ENCODE results near the gene POLR2L. TPM values are rescaled to one million over a fixed set of nuclear protein-coding genes. Genes with fewer than 3 reads are reported as not detected.

The POLR2L gene
- total RNA-seq, 1 donor from 2014 or later: 76.7 TPM

DNA sequence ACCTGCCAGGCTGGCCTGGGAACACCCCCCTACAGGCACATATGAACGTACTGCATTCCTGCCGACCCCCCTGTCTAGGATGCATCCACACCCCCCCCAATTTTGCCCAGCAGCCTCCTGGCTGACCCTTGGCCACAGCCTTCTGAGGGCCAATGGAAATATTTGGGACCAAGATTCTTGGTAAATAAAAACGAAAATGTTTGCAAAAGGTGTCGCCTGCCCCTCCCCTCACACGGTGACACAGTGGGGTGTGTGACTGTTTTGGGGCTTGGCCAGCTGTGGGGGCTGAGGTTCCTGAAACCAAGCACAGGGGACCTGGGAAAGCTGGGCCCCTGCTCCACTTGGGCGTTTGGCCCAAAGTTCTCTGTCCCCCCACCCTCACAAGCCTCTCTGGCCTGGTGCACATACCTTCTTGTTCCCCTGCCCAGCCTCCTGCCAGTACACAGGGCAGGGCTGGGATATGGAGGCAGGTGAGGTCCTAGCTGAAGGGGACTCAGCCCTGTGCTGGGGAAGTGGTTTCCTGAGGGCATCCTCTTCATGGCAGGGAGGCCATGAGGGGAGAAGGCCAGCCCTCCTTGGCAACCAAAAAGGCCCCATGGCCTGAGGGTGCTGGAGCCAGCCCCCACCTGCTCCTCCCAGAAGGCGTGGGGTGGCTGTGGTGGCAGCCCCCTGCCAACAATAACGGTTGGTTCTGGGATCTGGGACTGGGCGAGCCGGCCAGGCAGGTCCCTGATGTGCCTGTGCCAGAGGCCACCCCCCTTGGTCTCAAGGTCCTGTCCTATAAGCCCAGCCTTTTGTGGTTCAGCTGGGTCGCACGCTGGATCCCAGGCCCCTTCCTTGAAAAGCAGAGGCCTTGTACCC is 16.7 kb downstream of the POLR2L start:
- H3K27me3 Mint-ChIP-seq (ENCODE audit: unreplicated experiment): peaks cover 12% of the 10 kb centered on the region
- H3K4me1 Mint-ChIP-seq (ENCODE audit: unreplicated experiment): peaks cover 18% of the 10 kb centered on the region
- no peaks in the 10 kb centered on the region for H3K36me3 Mint-ChIP-seq (ENCODE audit: low read depth, unreplicated experiment)
- H3K27ac Mint-ChIP-seq (ENCODE audit: unreplicated experiment): no peak overlapping the region
- TF ChIP-seq, protein P1, sequence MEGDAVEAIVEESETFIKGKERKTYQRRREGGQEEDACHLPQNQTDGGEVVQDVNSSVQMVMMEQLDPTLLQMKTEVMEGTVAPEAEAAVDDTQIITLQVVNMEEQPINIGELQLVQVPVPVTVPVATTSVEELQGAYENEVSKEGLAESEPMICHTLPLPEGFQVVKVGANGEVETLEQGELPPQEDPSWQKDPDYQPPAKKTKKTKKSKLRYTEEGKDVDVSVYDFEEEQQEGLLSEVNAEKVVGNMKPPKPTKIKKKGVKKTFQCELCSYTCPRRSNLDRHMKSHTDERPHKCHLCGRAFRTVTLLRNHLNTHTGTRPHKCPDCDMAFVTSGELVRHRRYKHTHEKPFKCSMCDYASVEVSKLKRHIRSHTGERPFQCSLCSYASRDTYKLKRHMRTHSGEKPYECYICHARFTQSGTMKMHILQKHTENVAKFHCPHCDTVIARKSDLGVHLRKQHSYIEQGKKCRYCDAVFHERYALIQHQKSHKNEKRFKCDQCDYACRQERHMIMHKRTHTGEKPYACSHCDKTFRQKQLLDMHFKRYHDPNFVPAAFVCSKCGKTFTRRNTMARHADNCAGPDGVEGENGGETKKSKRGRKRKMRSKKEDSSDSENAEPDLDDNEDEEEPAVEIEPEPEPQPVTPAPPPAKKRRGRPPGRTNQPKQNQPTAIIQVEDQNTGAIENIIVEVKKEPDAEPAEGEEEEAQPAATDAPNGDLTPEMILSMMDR (IDR thresholded peaks at IDR 0.05; ENCODE audit: unreplicated experiment): no peak
- H3K9me3 Mint-ChIP-seq (ENCODE audit: unreplicated experiment): no peaks in the 10 kb centered on the region
- H3K4me3 Mint-ChIP-seq (ENCODE audit: unreplicated experiment): no peak overlapping the region
- no peak for DNase-seq (ENCODE audit: low spot score)

DNA sequence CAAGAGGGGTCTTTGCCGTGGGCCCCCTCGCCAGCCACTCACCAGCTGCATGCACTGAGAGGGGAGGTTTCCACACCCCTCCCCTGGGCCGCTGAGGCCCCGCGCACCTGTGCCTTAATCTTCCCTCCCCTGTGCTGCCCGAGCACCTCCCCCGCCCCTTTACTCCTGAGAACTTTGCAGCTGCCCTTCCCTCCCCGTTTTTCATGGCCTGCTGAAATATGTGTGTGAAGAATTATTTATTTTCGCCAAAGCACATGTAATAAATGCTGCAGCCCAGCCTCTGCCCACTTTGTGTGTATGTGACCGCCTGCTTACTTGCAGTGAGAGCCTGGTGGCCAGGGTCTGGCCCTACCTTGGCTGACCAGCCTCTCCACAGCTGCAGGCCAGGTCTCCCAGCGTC is 17.4 kb downstream of the POLR2L start:
- TF ChIP-seq, protein P1 (IDR thresholded peaks at IDR 0.05; ENCODE audit: unreplicated experiment): no peak
- Mint-ChIP-seq H3K9me3 (ENCODE audit: unreplicated experiment) (no peaks in the 10 kb centered on the region), H3K36me3 (ENCODE audit: low read depth, unreplicated experiment) (no peaks in the 10 kb centered on the region), H3K27me3 (ENCODE audit: unreplicated experiment) (peaks cover 12% of the 10 kb centered on the region), H3K4me3 (ENCODE audit: unreplicated experiment) (no peak overlapping the region), H3K4me1 (ENCODE audit: unreplicated experiment) (peaks cover 18% of the 10 kb centered on the region), H3K27ac (ENCODE audit: unreplicated experiment) (no peak overlapping the region)
- no peak for DNase-seq (ENCODE audit: low spot score)

DNA sequence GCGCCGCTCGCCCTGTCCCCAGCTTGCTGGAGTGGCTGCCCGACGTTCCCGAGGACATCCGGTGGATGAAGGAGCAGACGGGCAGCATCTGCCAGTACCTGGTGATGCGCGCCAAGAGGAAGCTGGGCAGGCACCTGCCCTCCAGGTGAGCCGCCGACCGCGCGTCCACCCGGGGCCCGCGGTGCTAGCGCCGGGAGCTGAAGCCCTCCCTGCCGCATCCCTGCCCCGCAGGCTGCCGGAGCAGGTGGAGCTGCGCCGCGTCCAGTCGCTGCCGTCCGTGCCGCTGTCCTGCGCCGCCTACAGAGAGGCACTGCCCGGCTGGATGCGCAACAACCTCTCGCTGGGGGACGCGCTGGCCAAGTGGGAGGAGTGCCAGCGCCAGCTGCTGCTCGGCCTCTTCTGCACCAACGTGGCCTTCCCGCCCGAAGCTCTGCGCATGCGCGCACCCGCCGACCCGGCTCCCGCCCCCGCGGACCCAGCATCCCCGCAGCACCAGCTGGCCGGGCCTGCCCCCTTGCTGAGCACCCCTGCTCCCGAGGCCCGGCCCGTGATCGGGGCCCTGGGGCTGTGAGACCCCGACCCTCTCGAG is 17.9 kb downstream of the POLR2L start:
- peaks cover 18% of the 10 kb centered on the region for H3K4me1 Mint-ChIP-seq (ENCODE audit: unreplicated experiment)
- no peak overlapping the region for H3K27ac Mint-ChIP-seq (ENCODE audit: unreplicated experiment)
- H3K9me3 Mint-ChIP-seq (ENCODE audit: unreplicated experiment): no peaks in the 10 kb centered on the region
- peak; percentile 4 for DNase-seq (ENCODE audit: low spot score)
- TF ChIP-seq, protein P1 (IDR thresholded peaks at IDR 0.05; ENCODE audit: unreplicated experiment): no peak
- H3K4me3 Mint-ChIP-seq (ENCODE audit: unreplicated experiment): no peak overlapping the region
- H3K27me3 Mint-ChIP-seq (ENCODE audit: unreplicated experiment): peaks cover 12% of the 10 kb centered on the region
- H3K36me3 Mint-ChIP-seq (ENCODE audit: low read depth, unreplicated experiment): no peaks in the 10 kb centered on the region

DNA sequence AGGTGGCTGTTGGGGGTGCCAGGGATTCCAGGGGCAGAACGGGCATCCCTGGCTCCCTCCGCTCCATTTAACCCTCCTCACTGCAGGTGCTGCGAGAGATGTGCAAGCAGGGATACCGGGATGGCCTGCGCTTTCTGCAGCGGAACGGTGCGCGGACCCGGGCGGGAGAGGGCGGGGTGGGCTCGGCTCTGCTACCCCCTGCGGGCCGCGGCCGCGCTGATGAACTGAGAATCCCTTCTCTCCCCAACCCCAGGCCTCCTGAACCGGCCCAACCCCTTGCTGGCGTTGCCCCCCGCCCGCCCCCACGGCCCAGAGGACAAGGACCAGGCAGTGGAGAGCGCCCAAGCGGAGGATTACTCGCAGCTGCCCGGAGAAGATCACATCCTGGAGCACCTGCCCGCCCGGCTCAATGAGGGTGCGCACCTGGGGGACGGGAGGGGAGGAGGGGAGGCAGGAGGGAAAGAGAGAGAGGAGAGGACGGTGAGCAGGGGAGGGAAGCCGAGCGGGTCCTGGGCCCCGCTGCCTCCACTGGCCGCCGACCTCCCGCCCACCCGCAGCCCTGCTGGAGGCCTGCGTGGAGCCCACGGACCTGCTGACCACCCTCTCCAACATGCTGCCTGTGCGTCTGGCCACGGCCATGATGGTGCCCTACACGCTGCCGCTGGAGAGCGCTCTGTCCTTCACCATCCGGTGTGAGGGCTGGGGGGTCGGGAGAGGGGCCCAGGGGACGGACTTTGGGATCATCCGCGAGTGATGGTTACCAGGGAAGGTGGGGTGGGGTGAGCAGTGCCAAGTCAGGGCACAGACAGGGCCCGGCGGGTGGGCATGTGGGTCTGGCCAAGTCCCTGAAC is 18.7 kb downstream of the POLR2L start:
- Mint-ChIP-seq H3K27me3 (ENCODE audit: unreplicated experiment) (peaks cover 10% of the 10 kb centered on the region), H3K4me3 (ENCODE audit: unreplicated experiment) (no peak overlapping the region), H3K27ac (ENCODE audit: unreplicated experiment) (no peak overlapping the region), H3K9me3 (ENCODE audit: unreplicated experiment) (no peaks in the 10 kb centered on the region), H3K4me1 (ENCODE audit: unreplicated experiment) (peaks cover 11% of the 10 kb centered on the region), H3K36me3 (ENCODE audit: low read depth, unreplicated experiment) (no peaks in the 10 kb centered on the region)
- TF ChIP-seq, protein P1 (IDR thresholded peaks at IDR 0.05; ENCODE audit: unreplicated experiment): no peak
- no peak for DNase-seq (ENCODE audit: low spot score)

All from endothelial cell (in vitro differentiated cells).